ENCODE data around the gene MS4A18.
"Not testable (repeated sequence)": the region's sequence is repeated elsewhere in the genome, so short reads cannot be mapped to it uniquely, and the experiment has no call there.

The MS4A18 gene

DNA sequence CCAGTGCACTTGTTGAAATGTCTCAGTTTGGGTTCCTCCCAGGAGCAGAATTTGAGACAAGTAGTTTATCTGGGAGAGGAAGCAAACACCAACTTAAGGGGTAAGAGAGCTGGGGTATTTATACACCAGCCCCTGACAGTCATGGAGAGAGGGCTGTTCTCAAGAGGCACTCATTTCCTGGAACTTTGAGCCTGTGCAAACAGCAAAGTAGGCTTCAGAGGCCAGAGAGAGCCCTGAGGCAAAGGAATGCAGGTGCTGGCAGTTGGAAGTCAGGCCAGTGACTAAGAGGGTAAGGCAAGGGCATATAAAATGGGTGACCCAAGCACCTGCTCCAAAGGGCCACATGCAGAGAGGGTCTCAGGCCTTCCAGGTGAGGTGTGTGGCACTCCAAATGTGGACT lies 16.1 kb downstream of the MS4A18 start:
- no peak for DNase-seq

DNA sequence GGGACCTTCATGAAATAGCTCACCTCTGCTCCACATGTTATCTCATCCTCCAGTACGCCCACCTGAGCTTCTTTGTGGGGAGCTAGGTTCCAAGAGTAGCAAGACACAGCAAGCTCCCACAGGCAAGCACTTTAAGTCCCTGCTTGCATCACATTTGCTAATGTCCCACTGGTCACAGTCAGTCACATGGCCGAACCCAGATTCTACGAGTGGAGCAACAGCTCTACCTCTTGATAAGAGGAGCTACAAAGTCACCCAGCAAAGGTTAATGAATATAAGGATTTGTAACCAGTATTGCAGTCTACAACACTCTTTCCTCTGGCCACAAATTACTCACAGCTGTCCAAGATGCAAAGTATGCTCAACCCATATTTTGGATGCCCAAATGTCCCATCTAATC lies 16.9 kb downstream of the MS4A18 start:
- DNase-seq = no peak

DNA sequence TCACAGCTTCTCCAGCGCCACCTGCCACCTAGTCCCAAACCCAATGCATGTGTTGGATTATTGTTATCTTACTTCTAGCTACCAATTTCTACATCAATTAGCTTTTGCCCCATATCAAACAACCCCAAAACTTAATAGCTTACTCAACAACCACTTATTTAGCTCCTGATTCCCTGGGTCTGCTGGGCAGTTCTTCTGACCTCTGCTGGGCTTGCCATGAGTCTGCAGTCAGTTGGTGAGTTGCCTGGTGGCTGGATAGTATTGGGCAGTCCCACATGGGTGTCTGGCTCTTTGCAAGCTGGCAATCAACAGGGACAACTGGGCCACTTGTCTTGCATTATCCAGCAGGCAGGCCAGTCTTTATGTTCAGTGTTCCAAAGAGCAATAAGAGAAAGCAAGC lies 18.5 kb downstream of the MS4A18 start:
- DNase-seq = no peak

DNA sequence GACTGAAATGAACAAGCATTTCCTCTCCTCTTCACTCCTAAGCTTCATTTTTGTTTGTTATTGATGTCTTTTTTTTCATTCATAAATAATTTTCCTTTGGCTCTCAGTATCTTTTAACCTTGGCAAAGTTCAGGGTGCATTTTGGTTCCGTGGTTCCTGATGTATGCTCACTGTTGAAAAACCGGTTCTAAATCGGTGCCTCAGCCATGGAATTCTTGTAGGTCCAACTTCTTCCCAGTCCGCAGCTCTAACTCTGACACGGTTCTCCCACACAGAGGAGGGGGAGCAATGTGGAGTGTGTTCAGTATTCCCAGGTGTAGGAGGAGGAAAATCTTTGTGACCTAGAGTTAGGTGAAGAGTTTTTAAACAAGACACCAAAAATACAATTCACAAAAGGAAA lies 19.6 kb downstream of the MS4A18 start:
- no peak for DNase-seq

DNA sequence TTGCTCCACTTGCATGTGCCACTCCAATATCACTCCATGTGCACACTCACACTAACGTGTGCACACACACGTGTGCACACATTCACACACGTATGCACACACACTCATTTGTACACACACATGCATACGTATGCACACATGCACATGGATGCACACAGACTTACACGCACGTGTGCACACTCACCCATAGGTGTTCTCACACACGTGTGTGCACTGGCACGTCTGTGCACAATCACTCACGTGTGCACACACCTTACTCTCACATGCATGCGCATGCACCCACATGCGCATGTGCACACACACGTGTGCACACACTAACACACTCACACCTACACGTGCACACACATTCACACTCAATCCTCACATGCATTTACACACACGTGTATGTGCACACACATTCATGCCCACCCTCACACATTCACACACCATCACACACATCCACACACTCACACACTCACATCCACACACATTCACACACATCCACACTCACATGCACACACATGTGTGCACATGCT lies 22.9 kb downstream of the MS4A18 start:
- no peak for DNase-seq

DNA sequence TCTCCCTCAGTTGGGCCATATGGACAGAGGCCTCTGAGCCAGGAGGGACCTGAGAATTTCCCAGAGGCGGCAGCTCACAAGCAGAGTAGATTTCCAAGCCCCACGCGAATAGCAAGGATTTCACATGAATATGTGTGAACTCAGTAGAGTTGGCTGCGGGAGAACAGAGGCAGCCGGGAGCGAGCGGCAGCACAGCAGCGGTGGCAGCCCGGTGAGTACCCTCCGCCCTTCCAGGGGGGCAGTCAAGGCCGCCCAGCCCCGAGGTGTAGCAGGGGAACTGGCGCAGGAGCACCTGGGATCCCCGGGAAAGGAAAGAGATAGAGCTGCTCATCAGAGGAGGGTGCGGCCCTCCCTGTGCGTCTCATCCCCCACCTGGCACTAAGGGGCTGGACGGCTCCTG lies 23.7 kb downstream of the MS4A18 start:
- no peak for DNase-seq

GRCh38 chr11:60748821-60749220 lies 24.3 kb downstream of the MS4A18 start:
- no peak for DNase-seq

GRCh38 chr11:60750911-60751310 lies 26.4 kb downstream of the MS4A18 start:
- no peak for DNase-seq

GRCh38 chr11:60753309-60753708 lies 28.8 kb downstream of the MS4A18 start:
- DNase-seq = no peak

DNA sequence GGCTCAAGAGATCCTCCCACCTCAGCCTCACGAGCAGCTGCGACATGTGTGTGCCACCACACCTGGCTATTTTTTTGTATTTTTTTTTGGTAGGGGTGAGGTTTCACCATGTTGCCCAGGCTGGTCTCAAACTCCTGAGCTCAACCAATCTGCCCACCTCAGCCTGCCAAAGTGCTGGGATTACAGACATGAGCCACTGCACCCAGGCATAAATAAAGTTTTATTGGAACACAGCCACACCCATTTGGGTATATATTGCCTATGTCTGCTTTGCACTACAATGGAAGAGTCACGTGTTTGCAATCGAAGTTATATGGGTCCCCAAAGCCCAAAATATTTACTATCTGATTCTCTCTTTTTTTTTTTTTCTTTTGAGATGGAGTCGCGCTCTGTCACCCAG lies 30.4 kb downstream of the MS4A18 start:
- DNase-seq = no peak

- DNase-seq = no peak
Observed at GRCh38 chr11:60756307-60757032, 31.9 kb downstream of the MS4A18 start, which contains the start of gene MS4A15. MS4A15 (plus strand) TSS chr11:60756867; CDS start chr11:60763734, 6,867 bp downstream.

DNA sequence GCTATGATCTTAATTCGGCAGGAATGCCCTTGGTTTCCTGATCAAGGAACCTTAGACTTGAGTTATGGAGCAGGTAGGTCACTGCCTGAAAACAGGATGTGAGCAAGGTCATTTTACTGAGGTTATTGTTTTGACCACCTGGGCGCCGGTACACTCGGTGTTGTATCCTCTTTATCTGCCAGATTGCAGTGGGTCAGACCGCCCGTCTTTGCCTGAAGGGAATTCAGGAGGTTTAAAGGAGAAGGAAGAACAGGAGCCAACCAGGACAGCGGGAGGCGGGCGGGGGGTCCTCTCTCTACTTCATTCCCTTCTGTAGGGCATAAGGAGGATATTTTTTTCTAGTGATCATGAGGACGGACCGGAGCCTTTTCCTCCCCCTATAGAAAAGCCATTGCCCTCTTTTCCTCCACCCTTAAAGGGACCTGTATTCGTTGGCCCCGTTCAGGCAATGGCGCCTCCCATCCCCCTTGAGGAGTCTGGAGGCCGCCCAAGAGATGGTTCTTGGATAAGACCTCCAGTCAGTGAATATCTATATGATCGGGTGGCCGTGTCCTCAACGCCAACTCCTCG lies 32.8 kb downstream of the MS4A18 start:
- no peak for DNase-seq

DNA sequence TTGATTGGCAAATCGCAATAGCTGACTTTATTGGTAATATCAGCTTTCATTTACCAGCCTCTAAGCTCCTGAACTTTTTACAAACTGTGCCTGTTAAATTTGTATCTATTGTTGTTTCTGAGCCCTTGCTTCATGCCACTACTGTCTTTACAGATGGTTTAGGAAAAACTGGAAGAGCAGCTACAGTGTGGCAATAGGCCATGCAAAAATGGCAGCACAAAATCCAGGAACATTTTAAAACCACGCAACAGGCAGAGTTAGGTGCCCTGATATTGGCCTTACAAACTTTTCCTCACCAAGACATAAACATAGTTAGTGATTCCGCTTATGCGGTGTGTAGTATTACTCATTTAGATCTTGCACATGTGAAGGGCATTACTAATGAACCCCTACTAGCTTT lies 34.2 kb downstream of the MS4A18 start:
- DNase-seq = not testable (repeated sequence)

GRCh38 chr11:60759438-60760225 lies 35.1 kb downstream of the MS4A18 start:
- DNase-seq = not testable (repeated sequence)

DNA sequence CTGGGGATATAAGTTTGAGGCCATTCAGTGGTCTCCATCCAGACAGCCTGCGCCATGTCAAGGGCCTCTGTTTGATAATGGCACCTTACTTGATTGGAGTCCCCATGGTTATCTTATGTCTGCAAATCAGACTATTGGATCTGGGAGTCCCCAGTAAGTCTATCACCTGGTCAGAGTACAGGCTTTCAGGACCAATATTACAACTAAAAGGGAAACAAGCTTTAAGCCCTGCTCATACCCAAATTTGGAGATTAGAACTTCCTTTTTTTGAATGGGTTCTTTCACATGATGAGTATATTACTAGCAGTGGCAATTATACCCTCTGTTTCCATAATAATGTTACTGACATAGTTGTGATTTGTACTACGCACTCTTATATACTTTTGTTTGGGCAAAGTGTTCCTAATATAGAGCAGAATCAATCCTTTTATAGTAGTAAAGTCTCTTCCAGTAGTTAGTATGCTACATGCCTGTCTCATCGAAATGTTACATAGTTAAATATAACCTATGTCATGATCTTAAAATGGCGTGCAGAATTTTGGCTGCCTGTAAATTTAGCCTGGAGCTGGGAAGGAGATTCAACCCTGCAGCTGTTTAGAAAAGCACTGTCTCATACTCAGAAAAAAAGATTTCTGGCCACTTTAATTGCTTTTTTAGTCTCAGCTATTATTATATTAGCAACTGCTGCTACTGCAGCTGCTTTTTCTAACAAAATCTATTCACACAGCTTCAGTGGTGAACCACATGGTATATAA lies 37.1 kb downstream of the MS4A18 start:
- DNase-seq = no peak

GRCh38 chr11:60762851-60763691 lies 38.6 kb downstream of the MS4A18 start:
- no peak for DNase-seq

DNA sequence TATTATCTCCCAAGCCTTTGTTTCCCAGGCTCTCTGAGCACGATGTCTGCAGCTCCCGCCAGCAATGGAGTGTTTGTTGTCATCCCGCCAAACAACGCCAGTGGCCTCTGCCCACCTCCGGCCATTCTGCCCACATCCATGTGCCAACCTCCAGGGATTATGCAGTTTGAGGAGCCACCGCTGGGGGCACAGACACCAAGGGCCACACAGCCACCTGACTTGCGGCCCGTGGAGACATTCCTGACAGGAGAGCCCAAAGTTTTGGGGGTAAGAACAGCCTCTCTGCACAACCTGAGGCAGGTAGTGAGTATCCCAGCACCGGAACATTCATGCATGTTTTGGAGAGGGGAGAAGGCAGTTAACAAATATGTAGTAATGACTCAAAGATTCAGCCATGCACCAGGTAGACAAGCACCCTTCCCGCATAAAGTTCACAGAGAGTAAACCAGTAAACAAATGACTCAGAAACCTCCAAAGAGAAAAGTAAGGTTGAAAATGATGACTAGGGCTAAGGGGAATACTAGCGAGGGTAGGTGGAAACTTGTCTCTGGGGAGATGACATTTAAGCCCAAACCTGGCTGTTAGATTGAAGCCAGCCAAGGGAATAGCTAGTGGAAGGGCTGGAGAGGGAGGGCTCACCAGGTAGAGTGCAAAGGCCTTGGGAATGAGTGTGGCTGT lies 39.3 kb downstream of the MS4A18 start:
- DNase-seq = no peak

- DNase-seq = no peak
Observed at GRCh38 chr11:60764879-60765278, 40.4 kb downstream of the MS4A18 start.

DNA sequence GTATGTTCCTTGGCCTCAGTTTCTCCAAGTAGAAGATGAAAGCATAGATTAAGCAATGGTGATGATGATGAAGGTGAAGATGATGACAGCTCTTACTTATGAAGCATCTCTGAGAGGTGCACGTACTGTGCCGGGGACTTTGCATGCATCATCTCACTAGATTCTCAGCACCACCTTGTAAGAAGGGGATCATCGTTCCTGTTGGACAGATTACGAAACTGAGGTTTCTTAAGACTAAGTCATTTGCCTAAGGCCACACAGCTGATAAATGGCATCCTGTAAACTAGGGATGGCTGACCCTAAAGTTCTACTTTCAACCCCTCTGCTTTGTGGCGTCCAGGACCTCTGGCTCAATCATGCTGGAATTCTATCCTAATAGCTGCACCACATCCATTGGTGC lies 40.8 kb downstream of the MS4A18 start:
- no peak for DNase-seq

- no peak for DNase-seq
Observed at GRCh38 chr11:60766547-60766946, 42.0 kb downstream of the MS4A18 start.

DNA sequence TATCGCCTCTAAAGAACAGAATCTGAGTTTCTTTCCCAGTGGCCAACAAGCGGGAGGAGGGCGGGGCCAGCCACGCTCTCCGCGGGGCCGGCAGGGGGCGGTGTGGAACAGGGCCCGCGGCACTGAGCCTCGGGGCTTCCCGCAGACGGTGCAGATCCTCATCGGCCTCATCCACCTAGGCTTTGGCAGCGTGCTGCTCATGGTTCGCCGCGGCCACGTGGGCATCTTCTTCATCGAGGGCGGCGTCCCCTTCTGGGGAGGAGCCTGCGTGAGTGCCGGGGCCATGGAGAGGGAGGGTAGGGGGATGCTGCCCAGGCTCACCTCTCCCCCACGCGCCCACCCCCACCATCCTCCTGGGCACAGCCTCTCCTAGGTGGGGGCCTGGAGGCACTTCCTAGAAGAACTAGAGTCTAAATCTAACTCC lies 42.9 kb downstream of the MS4A18 start:
- no peak for DNase-seq

Data from activated CD4-positive, alpha-beta T cell treated with anti-CD3 and anti-CD28 coated beads, Interleukin-2, amount 50 U/mL, for 4 hours (primary cell).